HEK293 (cell line): ENCODE measurements around the gene TBX3.

Experiments
- CTCF ChIA-PET: fragments of 350-600 bp; formaldehyde crosslinking; extraction: SDS; loops from one replicate; lab custom pipeline; 2021; ENCODE audit warnings: antibody characterized with exemption; lab: Yijun Ruan, JAX
- POLR2A ChIA-PET: fragments of 300-600 bp; formaldehyde crosslinking; extraction: SDS; loops from one replicate; lab custom pipeline; 2020; ENCODE audit warnings: antibody characterized with exemption, inconsistent platforms; lab: Yijun Ruan, JAX
- H3K27ac ChIP-seq: fragments of 200-500 bp; sonication (Bioruptor generic); 2 replicates; pipeline ENCODE4 v1.5.1; 2014; ENCODE audit warnings: low read depth, low read length, control low read depth, inconsistent platforms; ENCODE audit errors: extremely low read depth
- H3K36me3 ChIP-seq, 2 experiments: fragments of 200-500 bp in 1 of 2; sonication (Bioruptor generic) in 1 of 2; 1 replicate in 1 of 2; 2 replicates in 1 of 2; pipeline ENCODE4 v1.5.1; 2014 to 2017; ENCODE audit warnings: inconsistent platforms in 2 of 2, low read length in 2 of 2; ENCODE audit not compliant: control insufficient read depth in 2 of 2, insufficient read depth in 1 of 2
- H3K4me1 ChIP-seq: fragments of 200-500 bp; sonication (Bioruptor generic); 2 replicates; pipeline ENCODE4 v1.5.1; 2014; ENCODE audit warnings: mild to moderate bottlenecking, low read length, inconsistent platforms; ENCODE audit not compliant: control insufficient read depth, insufficient read depth
- H3K4me3 ChIP-seq: 2 replicates; pipeline ENCODE4 v1.5.1; 2011; ENCODE audit warnings: low read depth, mild to moderate bottlenecking, control low read depth, low read length, moderate library complexity
- H3K9me3 ChIP-seq: fragments of 200-500 bp; sonication (Bioruptor generic); 2 replicates; pipeline ENCODE4 v1.5.1; 2014; ENCODE audit warnings: low read depth, low read length, inconsistent platforms; ENCODE audit not compliant: control insufficient read depth, insufficient read depth
- BCL11B ChIP-seq: fragments of 450-650 bp; formaldehyde crosslinking; IDR thresholded peaks from 2 replicates; pipeline ENCODE4 v1.5.1; 2016; ENCODE audit warnings: low read depth, missing biosample characterization, missing genetic modification characterization
- ELK4 ChIP-seq: IDR thresholded peaks from 2 replicates; pipeline ENCODE4 v1.6.1; 2011; ENCODE audit warnings: mild to moderate bottlenecking, low read depth, low read length, borderline replicate concordance
- GLI2 ChIP-seq: fragments of 450-650 bp; formaldehyde crosslinking; IDR thresholded peaks from 2 replicates; pipeline ENCODE4; 2017; ENCODE audit warnings: missing biosample characterization, missing genetic modification characterization, low read depth, borderline replicate concordance
- INSM2 ChIP-seq: fragments of 450-650 bp; formaldehyde crosslinking; IDR thresholded peaks from 2 replicates; pipeline ENCODE4 v1.5.1; 2016; ENCODE audit warnings: missing biosample characterization, missing genetic modification characterization
- PRDM2 ChIP-seq: fragments of 450-650 bp; formaldehyde crosslinking; IDR thresholded peaks from 2 replicates; pipeline ENCODE4 v1.5.1; 2016; ENCODE audit warnings: missing biosample characterization, missing genetic modification characterization, borderline replicate concordance
- TCF7L2 ChIP-seq: IDR thresholded peaks from 2 replicates; pipeline ENCODE4 v1.6.1; 2011; ENCODE audit warnings: low read depth, mild to moderate bottlenecking, inconsistent platforms, low read length, moderate library complexity, borderline replicate concordance
- ZBTB1 ChIP-seq: fragments of 450-650 bp; formaldehyde crosslinking; IDR thresholded peaks from 2 replicates; pipeline ENCODE4 v1.5.1; 2016; ENCODE audit warnings: missing biosample characterization, missing genetic modification characterization
- ZEB2 ChIP-seq: fragments of 450-650 bp; formaldehyde crosslinking; IDR thresholded peaks from 2 replicates; pipeline ENCODE4 v1.5.1; 2016; ENCODE audit warnings: missing biosample characterization, missing genetic modification characterization
- ZNF138 ChIP-seq: fragments of 450-650 bp; formaldehyde crosslinking; IDR thresholded peaks from 2 replicates; pipeline ENCODE4 v1.5.1; 2016; ENCODE audit warnings: missing biosample characterization, missing genetic modification characterization, borderline replicate concordance
- ZNF18 ChIP-seq: fragments of 450-650 bp; formaldehyde crosslinking; IDR thresholded peaks from 2 replicates; pipeline ENCODE4 v1.5.1; 2016; ENCODE audit warnings: missing biosample characterization, missing genetic modification characterization
- ZNF248 ChIP-seq: fragments of 450-650 bp; formaldehyde crosslinking; IDR thresholded peaks from 2 replicates; pipeline ENCODE4 v1.5.1; 2017; ENCODE audit warnings: missing biosample characterization, missing genetic modification characterization
- ZNF266 ChIP-seq: fragments of 450-650 bp; formaldehyde crosslinking; IDR thresholded peaks from 2 replicates; pipeline ENCODE4 v1.5.1; 2016; ENCODE audit warnings: missing biosample characterization, missing genetic modification characterization, low read depth
- ZNF324 ChIP-seq: fragments of 450-650 bp; formaldehyde crosslinking; IDR thresholded peaks from 2 replicates; pipeline ENCODE4 v1.5.1; 2016; ENCODE audit warnings: missing biosample characterization, missing genetic modification characterization
- ZNF398 ChIP-seq: fragments of 450-650 bp; formaldehyde crosslinking; IDR thresholded peaks from 2 replicates; pipeline ENCODE4 v1.5.1; 2017; ENCODE audit warnings: missing biosample characterization, missing genetic modification characterization
- ZNF416 ChIP-seq: fragments of 450-650 bp; formaldehyde crosslinking; IDR thresholded peaks from 2 replicates; pipeline ENCODE4 v1.5.1; 2016; ENCODE audit warnings: missing biosample characterization, missing genetic modification characterization
- ZNF654 ChIP-seq: fragments of 450-650 bp; formaldehyde crosslinking; IDR thresholded peaks from 2 replicates; pipeline ENCODE4 v1.5.1; 2016; ENCODE audit warnings: low read depth, missing biosample characterization, missing genetic modification characterization
- ZNF707 ChIP-seq: fragments of 450-650 bp; formaldehyde crosslinking; IDR thresholded peaks from 2 replicates; pipeline ENCODE4 v1.5.1; 2016; ENCODE audit warnings: missing biosample characterization, missing genetic modification characterization
- ZSCAN23 ChIP-seq: fragments of 450-650 bp; formaldehyde crosslinking; IDR thresholded peaks from 2 replicates; pipeline ENCODE4 v1.5.1; 2016; ENCODE audit warnings: missing biosample characterization, missing genetic modification characterization
- ZSCAN5A ChIP-seq: fragments of 450-650 bp; formaldehyde crosslinking; IDR thresholded peaks from 2 replicates; pipeline ENCODE4 v1.5.1; 2016; ENCODE audit warnings: missing biosample characterization, missing genetic modification characterization

The TBX3 gene

GRCh38 chr12:114664651-114665320, 19.2 kb downstream of the TBX3 start:
- TF ChIP-seq ZNF248 (tag by site-specific recombination): no peak
- no peak for TF ChIP-seq GLI2 (tag by site-specific recombination)
- Histone ChIP-seq H3K27ac (no peak overlapping the region), H3K9me3 (no peaks in the 10 kb centered on the region), H3K4me1 (no peaks in the 10 kb centered on the region), H3K36me3 (no peaks in the 10 kb centered on the region), H3K4me3 (no peak overlapping the region)
- ChIA-PET CTCF (interaction anchor here (0.7 kb wide), 1 partner anchor 1089 kb away, joined by 3 read pairs; no protein-coding TSS in a partner anchor), POLR2A (no interaction called here)

GRCh38 chr12:114662512-114663177, 21.3 kb downstream of the TBX3 start:
- Histone ChIP-seq H3K4me1 (peaks cover 6% of the 10 kb centered on the region), H3K4me3 (no peak overlapping the region), H3K9me3 (no peaks in the 10 kb centered on the region), H3K27ac (no peak overlapping the region), H3K36me3 (no peaks in the 10 kb centered on the region)
- ChIA-PET POLR2A (interaction anchor here (1.1 kb wide), 1 partner anchor 22 kb away, joined by 4 read pairs; the partner anchor contains the start of gene TBX3), CTCF (interaction anchor here (0.6 to 2.8 kb wide), 16 partner anchors 12 to 1736 kb away, joined by 3 to 11 read pairs (median 3); no protein-coding TSS in a partner anchor)
- peak; percentile 98 for TF ChIP-seq ZNF654 (tag by site-specific recombination)
- no peak for TF ChIP-seq INSM2 (tag by site-specific recombination)
- no peak for TF ChIP-seq ZBTB1 (tag by site-specific recombination)
- no peak for TF ChIP-seq ZNF707
- no peak for TF ChIP-seq ZNF266 (tag by site-specific recombination)
- TF ChIP-seq ELK4: no peak
- no peak for TF ChIP-seq PRDM2 (tag by site-specific recombination)
- TF ChIP-seq ZEB2 (tag by site-specific recombination): peak; percentile 78
- TF ChIP-seq ZNF416: no peak
- no peak for TF ChIP-seq ZNF138 (tag by site-specific recombination)
- no peak for TF ChIP-seq TCF7L2
- no peak for TF ChIP-seq ZNF398 (tag by site-specific recombination)
- no peak for TF ChIP-seq ZSCAN5A (tag by site-specific recombination)
- no peak for TF ChIP-seq ZSCAN23 (tag by site-specific recombination)
- no peak for TF ChIP-seq ZNF324 (tag by site-specific recombination)
- no peak for TF ChIP-seq ZNF18 (tag by site-specific recombination)
- TF ChIP-seq BCL11B (tag by site-specific recombination): no peak
